ENCODE data around the gene CDC42BPG.

CDC42BPG gene

DNA sequence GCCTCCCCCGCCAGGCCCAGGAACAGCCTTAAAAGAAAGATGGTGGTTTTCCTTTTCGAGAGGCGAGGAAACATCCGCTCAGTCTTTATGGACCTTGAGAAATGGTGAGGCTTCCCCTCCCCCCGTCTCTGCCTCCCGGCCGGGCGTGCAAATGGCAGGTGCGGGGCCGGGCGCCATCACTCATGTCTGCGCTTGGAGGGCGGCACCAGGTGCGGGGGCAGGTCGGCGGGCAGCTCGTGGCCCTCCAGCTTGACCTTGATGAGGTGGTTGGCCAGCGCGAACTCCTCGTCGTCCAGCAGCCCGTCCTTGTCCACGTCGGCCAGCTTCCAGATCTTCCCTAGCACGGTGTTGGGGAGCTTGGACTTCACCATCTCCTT, 9.7 kb upstream of the CDC42BPG start:
- TF ChIP-seq, protein P1, sequence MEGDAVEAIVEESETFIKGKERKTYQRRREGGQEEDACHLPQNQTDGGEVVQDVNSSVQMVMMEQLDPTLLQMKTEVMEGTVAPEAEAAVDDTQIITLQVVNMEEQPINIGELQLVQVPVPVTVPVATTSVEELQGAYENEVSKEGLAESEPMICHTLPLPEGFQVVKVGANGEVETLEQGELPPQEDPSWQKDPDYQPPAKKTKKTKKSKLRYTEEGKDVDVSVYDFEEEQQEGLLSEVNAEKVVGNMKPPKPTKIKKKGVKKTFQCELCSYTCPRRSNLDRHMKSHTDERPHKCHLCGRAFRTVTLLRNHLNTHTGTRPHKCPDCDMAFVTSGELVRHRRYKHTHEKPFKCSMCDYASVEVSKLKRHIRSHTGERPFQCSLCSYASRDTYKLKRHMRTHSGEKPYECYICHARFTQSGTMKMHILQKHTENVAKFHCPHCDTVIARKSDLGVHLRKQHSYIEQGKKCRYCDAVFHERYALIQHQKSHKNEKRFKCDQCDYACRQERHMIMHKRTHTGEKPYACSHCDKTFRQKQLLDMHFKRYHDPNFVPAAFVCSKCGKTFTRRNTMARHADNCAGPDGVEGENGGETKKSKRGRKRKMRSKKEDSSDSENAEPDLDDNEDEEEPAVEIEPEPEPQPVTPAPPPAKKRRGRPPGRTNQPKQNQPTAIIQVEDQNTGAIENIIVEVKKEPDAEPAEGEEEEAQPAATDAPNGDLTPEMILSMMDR (IDR thresholded peaks at IDR 0.05), result no peak

DNA sequence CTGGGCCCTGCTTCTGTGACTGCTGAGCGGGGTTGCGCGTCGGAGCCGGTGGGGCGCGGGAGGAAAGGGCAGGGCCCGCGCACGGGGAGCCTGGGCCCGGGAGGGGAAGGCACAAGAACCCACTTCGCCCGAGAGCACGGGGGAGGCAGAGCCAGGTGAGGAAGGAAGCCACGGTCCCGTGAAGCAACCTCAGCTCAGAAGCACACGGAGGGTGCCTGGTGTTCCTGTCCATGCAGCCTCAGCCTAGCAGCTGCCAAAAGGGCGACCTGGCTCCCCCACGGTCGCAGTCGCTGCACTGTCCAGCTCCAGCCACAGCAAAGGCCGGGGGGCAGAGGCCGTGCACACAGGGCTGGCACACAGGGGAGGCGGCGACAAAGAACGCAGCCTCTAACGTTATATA, 9.3 kb upstream of the CDC42BPG start:
- TF ChIP-seq, protein P1 (IDR thresholded peaks at IDR 0.05), result no peak

DNA sequence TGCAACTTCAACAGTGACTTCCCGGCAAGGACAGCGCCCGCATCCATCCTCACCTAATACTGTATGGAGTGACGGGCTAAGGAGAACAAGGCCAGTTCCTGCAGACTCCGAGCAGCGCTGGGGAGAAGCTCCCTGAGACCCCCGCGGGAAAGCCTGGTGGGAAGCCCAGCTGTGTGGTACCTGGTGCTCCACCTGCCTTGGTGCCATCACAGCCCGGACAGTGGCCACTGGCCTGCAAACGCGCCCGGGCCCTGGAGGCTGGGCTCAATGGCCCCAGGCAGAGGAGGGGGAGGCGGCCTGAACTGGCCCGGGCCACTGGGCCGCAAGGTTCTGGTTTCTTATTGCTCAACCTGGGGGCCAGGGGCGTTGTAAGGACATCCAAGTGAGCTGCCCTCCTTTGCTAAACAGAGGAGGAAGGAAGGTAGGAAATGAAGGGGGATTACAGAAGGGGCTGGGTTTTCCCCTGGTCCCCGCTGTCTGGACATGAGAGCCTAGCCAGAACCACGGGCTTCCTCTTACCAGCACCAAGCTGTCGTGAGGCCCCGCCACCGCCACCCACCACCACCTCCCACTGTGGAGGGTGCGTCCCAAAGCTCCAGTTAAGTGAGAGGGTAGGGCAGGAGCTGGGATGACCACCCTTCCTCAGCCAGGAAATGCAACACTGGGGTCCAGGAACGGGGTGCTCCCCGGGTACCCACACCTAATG, 8.5 kb upstream of the CDC42BPG start:
- TF ChIP-seq, protein P1 (IDR thresholded peaks at IDR 0.05), result no peak

DNA sequence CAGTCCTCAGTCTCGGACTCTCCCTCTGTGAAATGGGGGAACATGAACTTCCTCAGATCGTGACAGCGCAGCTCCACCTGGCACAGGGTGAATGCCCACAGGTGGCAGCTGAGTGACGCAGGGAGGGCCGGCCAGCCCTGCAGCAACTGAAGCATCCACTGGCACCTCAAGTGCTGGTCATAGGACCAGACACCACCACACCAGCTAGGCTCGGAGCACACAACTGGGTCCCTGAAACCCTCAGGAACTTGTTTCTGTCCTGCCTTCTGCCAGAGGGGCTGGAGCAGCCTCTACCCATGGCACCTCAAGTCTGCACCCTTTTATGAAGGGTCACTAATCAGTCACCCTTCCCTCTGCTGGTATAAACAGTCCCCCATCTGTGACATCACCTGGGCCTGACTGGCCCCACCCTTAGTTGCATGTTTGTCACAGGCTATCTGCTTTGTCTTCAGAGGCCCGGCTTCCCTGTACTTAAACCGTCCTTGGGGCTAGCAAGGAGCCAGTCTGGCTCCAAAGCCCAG, 7.4 kb upstream of the CDC42BPG start:
- TF ChIP-seq, protein P1 (IDR thresholded peaks at IDR 0.05), result no peak

DNA sequence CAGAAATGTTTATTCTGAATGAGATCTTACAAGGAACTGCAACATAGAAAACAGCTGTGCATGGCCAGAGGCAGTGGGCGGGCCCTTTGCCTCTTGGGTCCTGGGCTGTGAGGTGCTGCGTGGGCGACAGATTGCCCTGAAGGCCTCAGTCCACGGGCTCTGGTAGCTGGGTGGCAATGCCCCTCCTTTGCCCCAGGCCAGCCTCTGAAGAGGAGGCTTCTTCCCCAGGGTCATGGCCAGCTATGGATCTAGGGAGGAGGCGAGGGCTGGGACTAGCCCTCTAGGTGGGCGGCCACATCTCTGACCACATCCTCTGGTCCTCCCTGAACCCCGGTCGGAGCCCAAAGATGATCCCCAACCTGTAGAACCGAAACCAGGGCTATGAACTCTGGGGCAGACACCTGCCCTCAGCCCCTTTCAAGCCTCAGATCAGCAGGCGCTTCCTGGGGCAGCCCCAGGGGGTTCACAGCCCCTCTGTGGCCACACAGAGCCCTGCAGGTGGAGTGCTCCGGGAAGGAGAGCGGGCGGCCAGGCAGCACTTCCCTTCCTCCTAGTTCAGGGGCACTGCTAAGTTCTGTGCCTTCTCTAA, 6.6 kb upstream of the CDC42BPG start:
- TF ChIP-seq, protein P1 (IDR thresholded peaks at IDR 0.05), result no peak

DNA sequence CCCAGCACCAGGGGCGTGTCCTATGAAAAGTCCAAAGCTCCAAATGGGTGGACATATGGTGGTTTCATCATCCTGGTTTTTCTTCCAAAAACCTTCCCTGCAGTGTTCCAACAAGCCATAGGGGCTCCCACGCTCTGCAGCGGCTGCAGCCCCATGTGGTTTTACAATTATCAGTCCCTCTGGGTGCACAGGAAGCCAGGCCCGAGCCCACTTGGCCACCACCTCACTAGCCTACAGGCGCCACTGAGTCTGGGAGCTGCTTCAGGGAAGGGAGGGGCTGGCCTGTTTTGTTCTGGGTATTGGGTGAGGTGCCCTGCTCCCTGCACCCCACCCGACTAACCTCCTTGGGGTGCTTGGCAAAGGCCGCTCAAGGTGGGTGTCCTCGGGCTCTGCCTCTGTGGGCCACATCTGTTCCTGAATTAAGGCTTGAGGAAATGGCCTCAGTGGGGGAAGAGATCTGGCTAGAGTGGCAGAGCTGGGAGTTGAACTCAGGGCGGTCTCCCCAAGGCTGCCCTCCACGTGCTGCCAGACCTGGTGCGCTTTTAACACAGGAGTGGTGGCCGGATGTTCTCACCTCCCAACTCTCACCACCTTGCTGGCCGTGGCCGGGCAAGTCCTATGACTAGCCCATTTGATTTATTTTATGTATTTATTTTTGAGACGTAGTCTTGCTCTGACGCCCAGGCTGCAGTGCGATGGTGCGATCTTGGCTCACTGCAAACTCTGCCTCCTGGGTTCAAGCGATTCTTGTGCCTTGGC, 5.3 kb upstream of the CDC42BPG start:
- TF ChIP-seq, protein P1 (IDR thresholded peaks at IDR 0.05), result no peak

DNA sequence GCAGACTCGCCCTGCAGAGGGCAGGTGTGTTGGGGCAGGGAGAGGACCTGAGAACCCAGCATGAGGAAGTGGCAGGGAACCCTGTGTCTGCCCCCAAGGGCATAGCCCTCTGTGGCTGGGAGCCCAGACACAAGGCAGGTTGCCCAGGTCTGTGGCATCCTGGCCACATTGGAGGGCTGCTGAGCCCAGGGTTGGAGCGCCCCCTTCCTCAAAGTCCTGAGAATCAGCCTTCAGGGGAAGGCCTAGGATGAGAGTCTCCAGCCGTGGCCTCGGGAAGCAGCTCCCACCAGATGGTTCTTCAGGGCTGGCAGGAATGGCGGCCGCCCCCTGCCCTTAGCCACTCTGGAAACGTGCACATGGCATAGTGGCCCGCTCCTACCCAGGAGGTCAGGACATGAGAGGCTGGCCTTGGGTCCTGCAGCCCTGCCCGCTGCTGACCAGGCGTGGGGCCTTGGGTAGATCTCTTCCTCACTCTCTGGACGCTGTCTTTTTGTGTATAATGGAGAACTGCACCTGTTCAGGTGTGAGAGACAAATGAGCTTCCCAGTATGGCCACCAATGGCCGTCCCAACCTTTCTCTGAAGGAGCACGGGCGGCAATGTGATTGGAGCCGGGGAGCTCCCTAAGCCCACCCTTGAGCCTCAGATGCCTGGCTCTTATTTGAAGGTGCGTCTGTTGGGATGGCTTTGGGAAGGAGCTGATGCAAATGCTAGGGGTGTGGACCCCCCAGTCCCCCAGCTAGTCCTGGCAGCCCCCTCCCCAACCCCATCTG, 4.6 kb upstream of the CDC42BPG start:
- TF ChIP-seq, protein P1 (IDR thresholded peaks at IDR 0.05), result no peak
